Measurements from ENCODE around the gene IAPP.
"Not testable (repeated sequence)": the region's sequence is repeated elsewhere in the genome, so short reads cannot be mapped to it uniquely, and the experiment has no call there.

IAPP gene

DNA sequence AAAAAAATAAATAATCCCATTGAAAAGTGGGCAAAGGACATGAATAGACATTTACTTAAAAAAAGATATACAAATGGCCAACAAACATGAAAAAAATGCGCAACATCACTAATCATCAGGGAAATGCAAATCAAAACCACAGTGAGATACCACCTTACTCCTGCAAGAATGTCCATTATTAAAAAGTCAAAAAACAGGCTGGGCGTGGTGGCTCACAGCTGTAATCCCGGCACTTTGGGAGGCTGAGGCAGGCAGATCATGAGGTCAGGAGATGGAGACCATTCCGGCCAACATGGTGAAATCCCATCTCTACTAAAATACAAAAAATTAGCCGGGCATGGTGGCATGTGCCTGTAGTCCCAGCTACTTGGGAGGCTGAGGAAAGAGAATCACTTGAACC is 8.6 kb downstream of the IAPP start:
- DNase-seq, result not testable (repeated sequence)

DNA sequence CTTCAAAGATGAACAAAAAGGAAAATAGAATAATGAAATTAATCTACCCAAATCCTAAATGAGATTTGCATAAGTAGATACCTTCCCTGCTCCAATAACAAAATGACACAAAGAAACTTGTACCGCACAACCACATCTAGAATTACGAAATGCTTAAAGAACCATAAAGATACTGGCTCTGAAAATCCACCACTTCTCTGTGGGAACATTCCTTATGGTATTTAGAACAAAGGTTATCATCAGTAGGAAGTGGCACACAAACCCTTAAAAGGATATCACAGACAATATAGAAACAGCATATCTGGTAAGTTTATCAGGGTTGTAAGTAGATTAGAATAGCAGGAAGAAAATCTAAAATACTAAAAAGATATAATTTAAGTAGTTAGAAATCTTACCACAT is 11.6 kb downstream of the IAPP start:
- DNase-seq, result no peak

DNA sequence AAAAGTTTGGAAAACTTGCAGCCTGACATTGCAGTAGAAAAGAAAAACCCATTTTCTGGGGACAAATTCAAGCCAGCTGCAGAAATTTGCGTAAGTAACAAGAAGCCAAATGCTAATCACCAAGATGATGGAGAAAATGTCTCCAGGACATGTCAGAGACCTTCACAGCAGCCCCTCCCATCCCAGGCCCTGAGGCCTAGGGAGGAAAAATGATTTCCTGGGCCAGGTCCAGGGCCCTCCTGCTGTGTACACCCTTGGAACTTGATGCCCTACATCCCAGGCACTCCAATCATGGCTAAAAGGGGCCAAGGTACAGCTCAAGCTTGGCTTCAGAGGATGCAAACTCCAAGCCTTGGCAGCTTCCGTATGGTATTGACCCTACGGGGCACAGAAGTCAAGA is 14.5 kb downstream of the IAPP start:
- DNase-seq, result no peak

DNA sequence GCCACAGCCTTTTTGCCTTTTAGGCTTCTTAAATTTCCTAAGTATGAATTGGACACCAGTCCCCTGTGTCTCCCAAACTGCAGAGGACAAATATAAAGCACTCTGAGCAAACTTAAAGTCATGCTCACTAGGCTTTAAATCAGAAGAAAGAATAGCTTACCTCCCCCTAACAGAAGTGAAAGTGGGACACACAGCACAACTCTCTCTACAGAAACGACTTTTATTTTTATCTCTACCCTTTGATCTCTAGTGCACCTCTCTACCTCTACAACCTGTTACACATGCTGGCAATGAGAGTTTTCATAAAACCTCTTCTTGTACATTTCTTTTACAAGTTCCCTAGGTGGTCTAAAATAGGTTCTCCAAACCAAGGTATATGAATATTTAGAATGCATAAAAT is 19.7 kb downstream of the IAPP start:
- DNase-seq, result no peak

DNA sequence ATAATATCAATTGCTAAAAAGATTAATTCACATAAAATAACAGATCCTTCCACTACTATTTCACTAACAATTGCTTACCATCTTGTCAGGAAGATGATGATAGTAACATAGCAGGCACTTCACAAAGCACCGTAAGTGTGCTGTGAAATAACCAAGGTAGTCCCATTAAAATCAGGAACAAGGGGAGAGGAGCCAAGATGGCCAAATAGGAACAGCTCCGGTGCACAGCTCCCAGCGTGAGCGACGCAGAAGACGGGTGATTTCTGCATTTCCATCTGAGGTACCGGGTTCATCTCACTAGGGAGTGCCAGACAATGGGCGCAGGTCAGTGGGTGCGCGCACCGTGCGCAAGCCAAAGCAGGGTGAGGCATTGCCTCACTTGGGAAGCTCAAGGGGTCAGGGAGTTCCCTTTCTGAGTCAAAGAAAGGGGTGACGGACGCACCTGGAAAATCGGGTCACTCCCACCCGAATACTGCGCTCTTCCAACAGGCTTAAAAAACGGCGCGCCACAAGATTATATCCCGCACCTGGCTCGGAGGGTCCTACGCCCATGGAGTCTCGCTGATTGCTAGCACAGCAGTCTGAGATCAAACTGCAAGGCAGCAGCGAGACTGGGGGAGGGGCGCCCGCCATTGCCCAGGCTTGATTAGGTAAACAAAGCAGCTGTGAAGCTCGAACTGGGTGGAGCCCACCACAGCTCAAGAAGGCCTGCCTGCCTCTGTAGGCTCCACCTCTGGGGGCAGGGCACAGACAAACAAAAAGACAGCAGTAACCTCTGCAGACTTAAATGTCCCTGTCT is 22.3 kb downstream of the IAPP start:
- DNase-seq, result not testable (repeated sequence)

DNA sequence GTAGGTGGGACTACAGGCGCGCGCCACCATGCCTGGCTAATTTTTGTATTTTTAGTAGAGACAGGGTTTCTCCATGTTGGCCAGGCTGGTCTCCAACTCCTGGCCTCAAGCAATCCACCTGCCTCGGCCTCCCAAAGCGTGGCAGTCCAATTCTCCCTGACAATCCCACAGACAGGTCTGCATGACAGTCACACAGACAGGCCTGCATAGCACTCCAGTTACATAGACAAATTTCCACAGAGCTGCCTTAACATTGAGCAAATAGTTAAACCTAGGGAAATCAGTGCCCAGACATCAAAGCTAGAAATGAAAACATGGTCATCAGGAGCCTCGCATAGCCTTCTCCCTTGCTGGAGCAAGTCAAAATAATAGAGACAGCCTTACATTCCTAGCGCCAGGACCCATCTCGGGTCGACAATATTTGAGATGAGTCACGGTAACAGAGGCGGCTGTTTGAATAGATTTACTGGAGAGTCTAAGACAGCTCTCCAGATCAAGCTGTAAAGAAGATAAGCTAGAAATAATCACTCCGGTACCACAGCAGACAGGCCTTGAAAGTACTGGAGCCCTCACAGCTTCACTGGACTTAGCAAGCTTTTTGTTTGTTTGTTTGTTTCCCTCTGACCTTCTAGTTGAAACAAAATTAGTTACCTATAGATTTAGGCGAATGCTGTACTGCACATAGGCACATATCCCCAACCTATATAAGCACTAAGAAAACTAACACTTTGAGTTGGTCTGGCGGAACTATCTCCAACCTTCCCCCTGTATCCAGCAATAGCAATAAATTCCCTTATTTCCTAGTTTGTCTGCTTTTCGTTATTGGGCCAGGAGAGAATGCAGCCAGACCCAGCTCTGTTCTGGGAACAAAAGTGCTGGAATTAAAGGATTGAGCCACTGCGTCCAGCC is 40.9 kb downstream of the IAPP start:
- no peak for DNase-seq

DNA sequence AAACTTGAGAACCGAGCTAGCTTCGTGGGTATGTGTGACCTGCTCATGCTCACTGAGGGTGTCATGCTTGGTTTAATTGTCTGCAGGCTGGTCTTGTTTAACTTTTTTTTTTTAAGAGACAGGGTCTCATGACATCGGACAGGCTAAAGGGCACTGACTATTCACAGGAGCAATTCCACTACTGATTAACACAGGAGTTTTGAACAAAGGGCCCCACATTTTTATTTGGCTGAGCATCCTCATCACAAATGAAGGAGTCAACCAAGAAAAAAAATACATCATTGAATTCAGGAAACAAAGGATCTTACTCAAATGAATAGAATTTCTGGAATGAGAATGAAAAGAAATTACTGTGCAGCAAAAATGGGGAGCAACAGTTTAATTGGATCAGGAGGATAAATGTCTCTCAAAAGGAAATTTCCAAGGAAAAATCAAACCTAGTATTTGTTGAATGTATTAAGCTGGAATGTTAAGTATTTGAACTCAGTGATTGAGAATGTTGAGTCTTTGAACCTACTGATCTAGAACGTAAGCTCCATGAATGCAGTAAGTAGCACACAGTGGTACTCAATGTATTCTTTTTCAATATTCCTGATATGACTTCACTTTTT is 43.9 kb downstream of the IAPP start:
- no peak for DNase-seq

DNA sequence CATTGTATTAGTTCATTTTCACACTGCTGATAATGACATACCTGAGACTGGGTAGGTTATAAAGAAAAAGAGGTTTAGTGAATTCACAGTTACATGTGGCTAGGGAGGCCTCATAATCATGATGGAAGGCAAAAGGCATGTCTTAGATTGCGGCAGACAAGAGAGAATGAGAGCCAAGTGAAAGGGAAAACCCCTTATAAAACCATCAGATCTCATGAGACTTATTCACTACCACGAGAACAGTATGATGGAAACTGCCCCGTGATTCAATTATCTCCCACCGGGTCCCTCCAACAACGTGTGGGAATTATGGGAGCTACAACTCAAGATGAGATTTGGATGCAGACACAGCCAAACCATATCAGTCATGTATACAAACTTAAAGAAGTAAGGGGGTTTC is 45.7 kb downstream of the IAPP start:
- DNase-seq, result not testable (repeated sequence)

DNA sequence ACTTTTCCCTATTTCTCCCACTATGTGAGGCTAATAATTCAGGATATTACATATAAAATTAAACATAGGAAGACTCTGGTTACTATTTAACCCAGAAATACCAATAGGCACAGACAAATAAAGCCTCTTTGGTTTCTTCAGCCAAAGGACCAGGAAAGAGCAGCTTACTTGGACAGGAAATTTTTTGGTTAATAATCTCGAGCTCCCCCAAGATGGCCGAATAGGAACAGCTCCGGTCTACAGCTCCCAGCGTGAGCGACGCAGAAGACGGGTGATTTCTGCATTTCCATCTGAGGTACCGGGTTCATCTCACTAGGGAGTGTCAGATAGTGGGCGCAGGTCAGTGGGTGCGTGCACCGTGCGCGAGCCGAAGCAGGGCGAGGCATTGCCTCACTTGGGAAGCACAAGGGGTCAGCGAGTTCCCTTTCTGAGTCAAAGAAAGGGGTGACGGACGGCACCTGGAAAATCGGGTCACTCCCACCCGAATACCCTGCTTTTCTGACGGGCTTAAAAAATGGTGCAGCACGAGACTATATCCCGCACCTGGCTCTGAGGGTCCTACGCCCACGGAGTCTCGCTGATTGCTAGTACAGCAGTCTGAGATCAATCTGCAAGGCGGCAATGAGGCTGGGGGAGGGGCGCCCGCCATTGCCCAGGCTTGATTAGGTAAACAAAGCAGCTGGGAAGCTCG is 46.5 kb downstream of the IAPP start:
- not testable (repeated sequence) for DNase-seq

DNA sequence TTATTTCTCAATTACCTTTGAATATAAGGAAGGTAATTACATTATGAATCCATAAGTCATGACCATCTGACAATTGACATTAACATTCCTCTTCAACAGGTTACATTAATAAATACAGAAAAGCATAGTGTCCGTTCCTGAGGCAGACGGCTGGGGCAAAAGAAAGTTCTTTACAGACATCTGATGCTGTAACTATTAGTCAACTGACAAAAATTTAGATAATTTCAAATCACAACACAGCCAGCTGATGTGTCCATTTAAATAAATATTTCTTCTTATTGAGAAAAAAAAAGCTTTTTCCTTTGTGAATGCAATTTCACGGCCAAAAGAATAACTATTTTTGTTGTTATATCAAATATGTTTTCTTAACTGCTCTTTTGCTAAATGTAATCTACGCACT is 55.5 kb downstream of the IAPP start:
- DNase-seq, result no peak

Measured in stimulated activated CD4-positive, alpha-beta T cell treated with anti-CD3 and anti-CD28 coated beads, Interleukin-4, amount 100 ng/mL, for 24 hours (primary cell).